GM21423 (cell line): ENCODE measurements around the gene DNM2.
"Not testable (repeated sequence)": the region's sequence is repeated elsewhere in the genome, so short reads cannot be mapped to it uniquely, and the experiment has no call there.

Experiments
- ATAC-seq: cut with Tn5 transposase; IDR thresholded peaks from one replicate; pipeline ENCODE4 v1.9.1; 2021; ENCODE audit warnings: mild to moderate bottlenecking, moderate library complexity; ENCODE audit not compliant: unreplicated experiment

DNM2 gene

GRCh38 chr19:10831987-10832938 lies 114.4 kb downstream of the DNM2 start:
- no peak for ATAC-seq

GRCh38 chr19:10832939-10833296 lies 115.0 kb downstream of the DNM2 start:
- ATAC-seq = no peak

- no peak for ATAC-seq
Measured at GRCh38 chr19:10835089-10835753, 117.3 kb downstream of the DNM2 start.

DNA sequence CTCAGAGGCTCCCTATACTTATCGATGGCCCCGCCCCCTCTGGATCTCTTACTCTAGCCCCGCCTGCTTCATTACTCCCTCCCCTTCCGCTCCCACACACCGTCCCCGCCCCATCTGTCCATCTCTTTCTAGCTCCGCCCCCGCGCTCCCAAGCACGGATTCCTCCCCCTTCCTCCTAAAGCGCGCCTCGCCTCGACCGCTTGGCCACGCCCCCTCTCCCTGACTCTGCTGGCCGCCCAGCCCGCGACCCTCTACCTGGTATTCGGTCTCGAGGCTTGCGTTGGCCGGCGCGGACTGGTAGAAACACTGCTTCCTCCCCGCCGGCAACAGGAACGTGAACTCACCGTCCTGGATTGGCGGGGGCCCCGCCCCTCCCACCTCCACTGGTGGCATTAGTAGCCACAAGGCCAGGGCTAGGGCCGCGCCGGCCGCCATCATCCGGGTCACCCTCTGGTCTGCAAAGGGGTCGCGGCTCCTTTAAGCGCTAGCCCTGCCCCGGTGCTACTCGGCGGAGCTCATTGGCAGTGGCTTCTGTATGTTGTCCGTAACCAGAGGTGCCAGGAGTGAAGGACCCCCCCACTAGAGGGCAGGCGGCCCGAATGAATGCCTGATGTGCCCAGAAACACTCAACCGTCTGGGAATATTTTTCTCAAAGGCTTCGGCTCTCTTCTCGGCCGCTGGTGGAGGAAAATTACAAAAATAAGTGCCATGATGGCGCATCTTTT lies 118.0 kb downstream of the DNM2 start, which contains the start of gene TMED1:
TMED1 (minus strand) TSS at position 459 of the 725 bp plus-strand sequence; CDS start at position 438, 21 bp downstream.
- peak; percentile 73 for ATAC-seq

DNA sequence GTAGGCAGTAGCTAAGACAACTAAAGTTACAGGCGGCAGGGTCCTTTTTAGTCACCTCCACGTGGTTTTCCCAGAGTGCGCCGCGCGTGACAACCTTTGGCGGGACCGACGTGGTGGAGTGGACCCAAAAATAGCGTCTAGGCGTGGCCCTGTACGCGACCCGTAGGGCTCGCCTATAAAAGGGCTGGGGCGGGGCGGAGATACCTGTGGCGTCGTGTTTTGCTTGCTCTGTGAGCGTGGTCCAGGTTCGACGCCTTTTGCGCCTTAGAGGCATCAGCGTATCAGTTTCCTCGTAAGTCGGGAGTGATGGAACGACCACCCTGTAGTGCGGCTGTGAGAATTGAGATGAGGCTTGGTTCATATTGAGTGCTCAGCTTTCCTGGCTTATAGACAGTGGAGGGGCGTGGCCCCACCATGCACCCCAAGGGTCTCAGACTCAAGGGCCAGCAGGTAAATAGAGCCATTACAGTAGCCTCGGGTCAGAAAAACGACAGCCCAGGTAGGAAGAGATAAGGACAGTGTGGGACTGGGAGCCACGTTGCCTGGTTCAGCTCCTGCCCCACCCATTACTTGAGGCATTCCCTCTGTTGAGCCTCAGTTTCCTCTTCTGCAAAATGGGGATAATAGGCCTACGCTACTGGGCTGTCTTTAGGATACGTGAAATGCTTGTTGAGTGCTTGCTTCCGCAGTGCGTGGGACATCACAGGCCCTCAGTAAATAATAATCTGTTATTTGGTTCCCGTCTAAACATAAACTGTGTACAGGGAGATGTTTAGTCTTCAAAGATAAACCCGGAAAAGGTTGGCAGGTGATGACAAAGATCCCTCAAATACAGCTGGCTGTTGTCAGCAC lies 118.8 kb downstream of the DNM2 start:
- peak; percentile 22 for ATAC-seq

GRCh38 chr19:10837649-10838048 lies 119.8 kb downstream of the DNM2 start:
- not testable (repeated sequence) for ATAC-seq

DNA sequence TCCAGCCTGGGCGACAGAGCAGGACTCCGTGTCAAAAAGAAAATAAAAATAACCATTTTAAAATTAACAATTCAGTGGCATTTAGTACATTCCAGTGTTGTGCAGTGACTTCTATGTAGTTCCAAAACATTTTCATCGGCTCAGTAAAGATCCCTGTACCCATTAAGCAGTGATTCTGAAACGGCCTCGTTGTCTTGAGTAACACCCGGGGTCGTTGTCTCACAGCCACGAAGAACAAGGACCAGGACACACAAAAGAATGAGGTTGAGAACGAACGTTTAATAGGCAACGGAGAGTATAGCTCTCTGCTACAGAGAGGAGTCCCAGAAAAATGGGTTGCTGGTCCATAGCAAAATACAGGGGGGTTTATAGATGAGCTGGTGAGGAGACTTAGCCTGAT lies 120.5 kb downstream of the DNM2 start:
- ATAC-seq = no peak

DNA sequence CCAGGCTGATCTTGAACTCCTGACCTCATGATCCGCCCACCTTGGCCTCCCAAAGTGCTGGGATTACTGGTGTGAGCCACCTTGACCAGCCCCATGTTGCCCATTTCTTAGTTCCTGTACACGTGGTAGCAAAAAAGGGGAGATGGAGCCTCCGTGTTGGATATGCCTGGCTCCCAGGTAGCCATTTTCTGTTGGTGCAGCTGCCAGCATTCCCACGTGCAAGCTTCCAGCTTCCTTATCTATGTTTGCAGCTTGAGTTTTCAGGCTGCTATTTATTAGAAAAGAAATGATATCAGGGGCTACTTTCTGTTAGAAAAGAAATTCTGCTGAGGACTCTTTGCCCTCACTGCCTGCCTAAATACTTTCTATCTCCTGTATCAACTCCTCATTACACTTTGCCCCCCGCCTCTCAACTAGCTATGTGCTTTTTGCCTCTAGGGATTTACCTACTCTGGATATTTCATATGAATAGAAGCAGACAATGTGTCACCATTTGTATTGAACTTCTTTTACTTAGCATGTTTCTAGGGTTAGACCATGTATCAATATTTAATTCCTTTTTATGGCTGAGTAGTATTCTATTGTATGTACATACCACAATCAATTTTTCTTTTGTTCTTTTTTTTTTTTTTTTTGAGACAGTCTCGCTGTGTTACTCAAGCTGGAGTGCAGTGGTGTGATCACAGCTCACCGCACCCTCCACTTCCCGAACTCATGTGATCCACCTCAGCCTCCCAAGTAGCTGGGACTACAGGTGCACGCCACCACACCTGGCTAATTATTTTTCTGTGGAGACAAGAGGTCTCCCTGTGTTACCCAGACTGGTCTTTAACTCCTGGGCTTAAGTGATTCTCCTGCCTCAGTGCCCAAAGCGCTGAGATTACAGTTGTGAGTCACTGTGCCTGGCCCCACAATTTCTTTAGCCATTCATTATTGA lies 121.5 kb downstream of the DNM2 start:
- no peak for ATAC-seq

DNA sequence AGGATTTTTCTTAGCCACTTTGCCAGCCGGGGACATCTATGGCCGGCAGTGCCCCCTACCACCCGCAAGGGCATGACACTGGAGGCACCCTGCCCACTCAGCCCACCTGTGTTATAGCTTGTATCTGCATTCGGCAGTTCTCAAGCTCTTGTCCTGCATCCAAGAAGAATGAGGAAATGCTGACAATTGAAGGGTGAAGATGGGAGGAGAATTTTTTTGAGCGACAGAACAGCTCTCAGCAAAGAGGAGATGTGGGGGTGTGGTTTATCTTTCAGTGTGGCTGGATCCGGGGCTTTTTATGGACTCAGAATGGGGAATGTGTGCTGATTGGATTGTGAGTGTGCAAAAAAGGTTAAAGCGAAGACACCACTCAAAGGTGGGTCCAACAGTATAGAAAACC lies 124.9 kb downstream of the DNM2 start:
- ATAC-seq = no peak

- no peak for ATAC-seq
Measured at GRCh38 chr19:10846500-10847202, 128.8 kb downstream of the DNM2 start.

DNA sequence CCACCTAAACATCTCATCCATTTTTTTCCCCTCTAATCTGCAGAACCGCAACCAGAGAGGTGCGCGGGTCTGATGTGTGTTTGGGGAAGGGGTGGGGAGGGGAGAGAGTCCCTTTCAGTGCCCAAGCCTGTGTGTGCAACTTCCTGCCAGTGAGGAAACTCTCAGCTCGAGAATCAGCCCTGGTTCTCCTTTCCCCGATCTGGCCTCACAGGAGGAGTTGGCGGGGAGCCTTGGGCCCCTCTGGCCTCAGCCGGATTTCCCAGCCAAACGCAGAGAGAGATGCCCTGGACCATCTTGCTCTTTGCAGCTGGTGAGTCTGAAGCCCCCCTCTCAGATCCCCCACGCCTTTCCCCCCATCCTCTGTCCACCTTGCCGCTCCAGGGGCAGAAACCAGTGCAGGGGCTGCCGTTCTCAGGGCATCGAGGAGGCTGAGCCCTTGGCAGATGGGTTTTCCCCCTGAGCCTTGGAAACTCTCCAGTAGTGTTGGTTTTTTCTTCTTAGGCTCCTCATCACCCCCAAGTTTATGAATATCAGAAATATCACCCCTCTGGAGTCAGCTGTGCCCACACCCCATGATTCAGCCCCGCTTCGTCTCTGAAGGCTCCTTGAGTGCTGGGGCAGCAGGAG lies 130.5 kb downstream of the DNM2 start, which contains the start of gene C19orf38:
C19orf38 (plus strand) TSS at position 186 of the 627 bp plus-strand sequence; CDS start at position 280, 94 bp downstream.
- no peak for ATAC-seq

- no peak for ATAC-seq
Measured at GRCh38 chr19:10850631-10851030, 132.8 kb downstream of the DNM2 start.

DNA sequence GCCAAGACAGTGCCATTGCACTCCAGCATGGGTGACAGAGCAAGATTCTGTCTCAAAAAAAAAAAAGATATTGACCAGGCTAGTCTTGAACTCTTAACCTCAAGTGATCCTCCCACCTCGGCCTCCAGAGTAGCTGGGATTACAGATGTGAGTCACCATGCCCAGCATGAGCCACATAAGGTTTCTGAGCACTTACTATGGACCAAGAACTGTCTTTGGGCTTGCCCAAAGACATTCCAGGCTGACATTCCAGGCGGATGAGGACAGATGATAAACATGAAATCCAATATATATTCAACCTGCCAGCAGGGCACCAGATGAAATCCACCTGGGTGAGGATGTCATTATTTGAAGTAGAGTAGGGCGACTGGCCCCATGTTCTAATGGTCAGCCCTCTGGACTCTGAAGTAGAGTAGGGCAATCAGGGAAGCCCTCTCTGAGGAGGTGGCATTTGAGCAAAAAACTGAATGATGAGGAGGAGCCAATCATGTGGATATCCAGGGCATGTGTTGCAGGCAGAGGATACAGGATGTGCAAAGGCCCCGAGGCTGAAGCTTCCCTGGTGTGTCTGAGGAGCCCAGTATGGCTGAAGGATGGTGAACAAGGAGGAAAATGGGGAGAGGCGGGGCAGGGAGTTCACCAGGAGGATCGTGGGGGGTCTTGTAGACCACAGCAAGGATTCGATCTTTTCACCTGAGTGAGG lies 134.4 kb downstream of the DNM2 start:
- no peak for ATAC-seq

- no peak for ATAC-seq
Measured at GRCh38 chr19:10852941-10853340, 135.1 kb downstream of the DNM2 start.

- no peak for ATAC-seq
Measured at GRCh38 chr19:10854350-10855089, 136.6 kb downstream of the DNM2 start.

DNA sequence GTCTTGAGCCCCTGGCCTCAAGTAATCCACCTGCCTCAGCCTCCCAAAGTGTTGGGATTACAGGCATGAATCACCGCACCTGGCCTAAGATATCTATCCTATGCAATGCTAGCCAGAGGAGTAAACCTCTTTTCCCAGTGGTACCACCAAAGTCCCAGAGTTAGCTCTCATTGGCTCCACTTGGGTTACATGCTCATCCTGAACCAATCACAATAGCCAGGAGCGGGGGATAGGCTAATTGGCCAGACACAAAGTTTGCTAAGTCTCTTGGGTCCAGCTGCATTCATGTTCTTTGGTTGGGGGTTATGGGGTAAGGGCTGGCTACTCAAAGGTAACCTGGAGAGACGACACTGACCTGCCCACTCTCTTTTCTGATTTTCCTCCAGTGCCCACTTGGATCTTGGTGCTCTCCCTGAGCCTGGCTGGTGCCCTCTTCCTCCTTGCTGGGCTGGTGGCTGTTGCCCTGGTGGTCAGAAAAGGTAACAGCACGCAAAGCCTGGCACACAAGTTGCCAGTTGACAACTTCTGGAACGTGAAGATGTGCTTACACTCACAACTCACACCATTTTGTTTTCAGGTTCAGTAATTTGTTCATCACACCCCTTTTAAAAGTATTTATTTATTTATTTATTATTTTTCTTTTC lies 138.1 kb downstream of the DNM2 start:
- no peak for ATAC-seq
